ENCODE measurements around the gene CACNA1I.

DNA sequence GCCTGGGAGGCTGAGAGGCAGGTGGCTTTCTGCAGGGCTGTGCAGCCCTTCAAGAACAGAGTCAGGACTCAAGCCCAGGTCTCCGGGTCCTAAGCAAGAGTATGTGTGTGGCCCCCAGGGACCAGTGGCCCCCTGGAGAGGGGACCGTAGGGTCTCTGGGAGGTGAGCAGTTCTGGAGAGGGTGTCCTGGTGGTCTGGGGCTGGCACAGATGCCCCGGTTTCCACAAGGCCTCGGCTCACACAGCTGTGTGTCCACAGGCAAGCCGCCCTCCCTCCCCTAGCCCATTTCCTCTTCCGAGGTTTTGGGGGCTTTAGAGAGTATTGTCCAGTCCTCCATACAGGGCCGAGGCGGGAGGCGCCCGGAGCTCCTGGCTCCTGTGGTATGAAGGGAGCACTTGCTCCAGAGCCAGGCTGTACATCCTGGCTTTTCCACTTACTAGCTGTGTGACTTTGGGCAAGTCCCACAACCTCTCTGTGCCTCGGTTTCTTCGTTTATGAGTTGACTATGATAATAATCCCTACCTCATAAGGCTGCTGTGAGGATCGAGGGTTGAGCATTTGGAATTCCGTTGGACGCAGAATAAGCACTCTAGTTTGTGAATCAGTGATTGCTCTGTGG is 34.6 kb upstream of the CACNA1I start:
- TF ChIP-seq, protein P1, sequence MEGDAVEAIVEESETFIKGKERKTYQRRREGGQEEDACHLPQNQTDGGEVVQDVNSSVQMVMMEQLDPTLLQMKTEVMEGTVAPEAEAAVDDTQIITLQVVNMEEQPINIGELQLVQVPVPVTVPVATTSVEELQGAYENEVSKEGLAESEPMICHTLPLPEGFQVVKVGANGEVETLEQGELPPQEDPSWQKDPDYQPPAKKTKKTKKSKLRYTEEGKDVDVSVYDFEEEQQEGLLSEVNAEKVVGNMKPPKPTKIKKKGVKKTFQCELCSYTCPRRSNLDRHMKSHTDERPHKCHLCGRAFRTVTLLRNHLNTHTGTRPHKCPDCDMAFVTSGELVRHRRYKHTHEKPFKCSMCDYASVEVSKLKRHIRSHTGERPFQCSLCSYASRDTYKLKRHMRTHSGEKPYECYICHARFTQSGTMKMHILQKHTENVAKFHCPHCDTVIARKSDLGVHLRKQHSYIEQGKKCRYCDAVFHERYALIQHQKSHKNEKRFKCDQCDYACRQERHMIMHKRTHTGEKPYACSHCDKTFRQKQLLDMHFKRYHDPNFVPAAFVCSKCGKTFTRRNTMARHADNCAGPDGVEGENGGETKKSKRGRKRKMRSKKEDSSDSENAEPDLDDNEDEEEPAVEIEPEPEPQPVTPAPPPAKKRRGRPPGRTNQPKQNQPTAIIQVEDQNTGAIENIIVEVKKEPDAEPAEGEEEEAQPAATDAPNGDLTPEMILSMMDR (IDR thresholded peaks at IDR 0.05; ENCODE audit: poor library complexity), result no peak
- TF ChIP-seq EZH2 (IDR thresholded peaks at IDR 0.05; ENCODE audit: borderline replicate concordance), result no peak
- TF ChIP-seq EZH2phosphoT487 (IDR thresholded peaks at IDR 0.05; ENCODE audit: low read depth, severe bottlenecking, unreplicated experiment), result no peak
